NCI-H446 (cell line): ENCODE results near the gene CDKL4.
A peak's percentile ranks its signal among the peaks of the same experiment; 100 is the strongest.
"Not testable (repeated sequence)": the region's sequence is repeated elsewhere in the genome, so short reads cannot be mapped to it uniquely, and the experiment has no call there.

Experiments
- DNase-seq, 2 experiments: peaks; one replicate each; lab custom pipeline; 2025; lab: John Stamatoyannopoulos, UW

CDKL4 gene

GRCh38 chr2:39228413-39229209 lies 15.2 kb downstream of the CDKL4 start:
- DNase-seq: no peak

DNA sequence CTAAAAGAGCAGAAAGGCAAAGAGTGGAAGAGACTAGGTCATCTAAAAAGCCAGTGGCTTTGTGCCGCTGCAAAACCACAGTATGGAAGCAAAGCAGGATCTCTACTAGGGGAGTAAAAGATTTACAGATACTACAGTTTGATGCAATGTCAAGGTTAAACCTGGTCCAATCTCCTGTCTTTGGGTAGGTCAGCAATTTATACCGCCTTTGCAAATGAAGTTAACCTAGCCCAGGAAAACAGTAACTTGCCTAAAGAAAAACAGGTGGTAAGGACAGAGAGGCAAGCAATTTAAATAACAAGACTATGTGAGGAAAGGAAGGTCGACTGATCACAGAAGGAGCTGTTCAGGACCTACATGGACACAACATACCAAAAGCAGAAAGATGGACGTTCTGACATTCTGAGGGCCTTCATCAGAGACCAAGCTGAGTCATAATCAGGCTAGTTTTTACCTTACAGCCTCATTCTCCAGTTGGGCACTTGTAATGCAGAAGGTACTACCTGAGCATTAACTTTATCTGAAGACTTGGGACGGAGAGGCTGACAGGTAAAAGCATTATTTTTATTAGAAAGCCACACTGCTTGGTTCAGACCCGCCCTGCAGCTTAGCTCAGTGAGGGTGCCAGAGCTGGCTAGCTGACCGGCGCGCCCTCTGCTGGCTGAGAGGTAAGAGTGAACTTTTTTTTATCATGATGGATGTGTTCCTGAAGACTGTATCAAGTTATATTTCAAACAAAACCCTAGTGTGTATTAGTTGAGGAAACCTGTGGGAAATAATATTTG lies 15.9 kb downstream of the CDKL4 start:
- peak; percentile 30 to 74 for DNase-seq

DNA sequence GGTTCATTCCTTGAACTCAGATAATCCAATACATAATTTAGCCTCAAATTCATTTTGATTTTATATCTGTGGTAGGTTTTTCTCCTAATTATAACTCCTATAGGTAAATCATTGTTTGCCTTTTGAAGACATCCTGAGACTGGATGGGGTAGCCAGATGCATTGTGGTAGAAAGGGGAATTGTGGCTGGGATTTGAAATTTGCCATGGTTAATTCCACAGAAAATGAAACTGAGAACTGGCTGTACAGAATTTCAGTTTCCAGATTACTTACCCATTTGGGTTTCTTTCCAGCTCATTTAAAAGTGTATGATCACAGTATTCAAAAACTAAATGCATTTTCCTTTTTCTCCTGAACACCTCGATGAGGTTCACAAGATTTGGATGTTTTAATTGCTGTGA lies 18.2 kb downstream of the CDKL4 start:
- no peak for DNase-seq

DNA sequence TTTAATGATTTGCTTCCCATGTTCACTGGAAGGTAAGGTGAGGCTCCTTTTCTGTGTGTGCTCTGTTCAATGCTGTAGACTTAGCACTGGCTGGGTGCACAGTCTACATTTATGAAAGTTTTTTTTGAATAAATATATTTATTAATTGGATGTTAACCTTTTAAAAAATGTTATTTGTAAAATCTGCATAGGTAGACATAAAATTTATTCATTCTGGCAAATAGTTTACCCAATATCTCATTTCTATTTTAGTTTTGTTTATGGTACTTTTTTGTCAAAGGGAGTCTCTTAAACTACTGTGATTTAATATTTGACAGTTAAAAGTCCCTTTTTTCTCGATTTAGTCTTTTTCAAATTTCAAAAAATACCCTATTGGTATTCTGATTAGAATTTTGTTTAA lies 19.9 kb downstream of the CDKL4 start:
- no peak for DNase-seq

DNA sequence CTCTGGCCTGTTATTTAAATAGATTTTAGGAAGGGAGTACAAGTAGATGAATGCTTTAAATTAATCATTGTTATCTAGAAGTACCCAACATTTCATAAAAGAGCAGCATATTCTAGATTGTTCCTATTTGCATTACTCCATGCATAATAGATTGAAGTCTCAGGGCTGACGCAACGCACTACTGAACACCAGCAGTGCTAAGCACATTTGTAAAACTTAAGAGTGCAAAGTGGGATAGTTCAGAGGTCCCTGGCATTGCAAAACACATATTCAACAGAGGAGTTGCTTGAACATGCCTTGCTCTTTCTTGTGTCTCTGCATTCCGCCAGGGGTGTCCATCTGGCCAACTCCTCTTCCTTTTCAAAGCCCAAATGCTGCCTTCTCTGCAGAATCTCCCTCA lies 22.3 kb downstream of the CDKL4 start:
- no peak for DNase-seq

- DNase-seq: no peak
These were observed 23.6 kb downstream of the CDKL4 start for GRCh38 chr2:39220136-39220535.

DNA sequence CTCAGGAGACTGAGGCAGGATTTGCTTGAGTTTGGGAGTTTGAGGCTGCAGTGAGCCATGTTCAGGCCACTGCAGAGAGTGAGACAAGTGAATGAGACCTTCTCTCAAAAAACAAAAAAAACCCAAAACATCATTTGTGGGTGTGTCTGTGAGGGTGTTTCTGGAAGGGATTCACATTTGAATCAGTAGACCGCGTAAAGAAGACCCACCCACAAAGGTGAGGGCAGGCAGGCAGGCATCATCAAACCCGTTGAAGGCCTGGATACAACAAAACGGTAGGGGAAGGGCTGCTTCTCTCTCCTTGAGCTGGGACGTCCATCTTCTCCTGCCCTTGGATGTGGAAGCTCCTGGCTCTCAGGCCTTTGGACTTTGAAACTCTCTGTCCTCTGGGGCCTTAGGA lies 25.4 kb downstream of the CDKL4 start:
- DNase-seq: no peak

GRCh38 chr2:39217192-39217550 lies 26.6 kb downstream of the CDKL4 start:
- DNase-seq: no peak

- DNase-seq: no peak
These were observed 27.2 kb downstream of the CDKL4 start for GRCh38 chr2:39216346-39217191.

DNA sequence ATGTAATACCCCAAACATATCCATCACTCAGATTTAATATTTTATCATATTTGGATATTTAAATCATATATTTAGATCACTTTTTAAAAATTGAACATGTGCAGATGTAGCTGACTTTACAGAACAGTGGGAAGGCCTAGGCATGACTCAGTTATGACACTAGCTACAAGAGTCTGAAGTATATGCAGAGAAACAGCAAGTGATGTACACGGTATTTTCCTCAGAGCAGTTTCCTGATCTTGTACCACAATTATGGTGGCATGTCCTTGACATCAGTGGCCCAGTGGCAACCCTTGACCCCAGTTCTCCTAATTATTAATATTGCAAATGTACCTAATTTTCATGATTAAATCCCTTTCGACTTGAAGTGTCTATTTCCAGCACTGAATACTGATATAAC lies 28.2 kb downstream of the CDKL4 start:
- DNase-seq: no peak

- no peak for DNase-seq
These were observed 30.8 kb downstream of the CDKL4 start for GRCh38 chr2:39213015-39213414.

DNA sequence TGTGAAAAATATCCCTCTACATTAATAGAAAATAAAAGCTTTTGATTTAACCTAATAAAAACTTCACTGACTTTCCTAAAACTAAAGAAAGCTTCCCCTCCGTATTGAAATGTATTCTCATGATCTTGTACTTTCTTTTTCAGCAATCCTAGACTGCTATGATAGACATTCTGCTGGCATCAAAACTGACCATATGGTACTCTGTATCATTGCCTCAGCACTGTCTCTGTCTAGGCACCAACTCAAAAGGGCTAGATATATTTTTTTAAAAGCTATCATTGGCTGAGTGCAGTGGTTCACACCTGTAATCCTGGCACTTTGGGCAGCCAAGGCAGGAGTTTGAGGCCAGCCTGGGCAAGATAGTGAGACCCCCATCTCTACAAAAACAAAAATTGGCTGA lies 32.9 kb downstream of the CDKL4 start:
- DNase-seq: peak in 1 of 2 experiments; percentile 4

DNA sequence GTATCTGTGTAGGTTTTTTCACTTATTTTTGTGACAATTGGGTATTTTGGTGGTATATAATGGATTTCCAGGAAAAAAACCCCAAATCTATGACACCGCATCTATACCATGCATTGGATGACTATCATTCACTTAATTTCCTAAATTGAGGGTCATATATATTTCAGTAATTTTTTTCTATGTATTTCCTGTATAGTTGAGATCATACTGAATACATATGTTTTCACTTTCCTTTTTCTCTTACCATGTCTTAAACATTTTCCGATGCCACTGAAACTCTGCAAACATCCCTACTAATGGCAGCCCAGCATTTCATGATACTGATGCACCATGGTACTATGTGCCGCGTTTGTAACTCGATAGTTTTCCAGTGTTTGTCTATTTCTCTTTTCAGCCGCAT lies 40.4 kb downstream of the CDKL4 start:
- no peak for DNase-seq

GRCh38 chr2:39202639-39203369 lies 41.0 kb downstream of the CDKL4 start:
- DNase-seq: no peak

DNA sequence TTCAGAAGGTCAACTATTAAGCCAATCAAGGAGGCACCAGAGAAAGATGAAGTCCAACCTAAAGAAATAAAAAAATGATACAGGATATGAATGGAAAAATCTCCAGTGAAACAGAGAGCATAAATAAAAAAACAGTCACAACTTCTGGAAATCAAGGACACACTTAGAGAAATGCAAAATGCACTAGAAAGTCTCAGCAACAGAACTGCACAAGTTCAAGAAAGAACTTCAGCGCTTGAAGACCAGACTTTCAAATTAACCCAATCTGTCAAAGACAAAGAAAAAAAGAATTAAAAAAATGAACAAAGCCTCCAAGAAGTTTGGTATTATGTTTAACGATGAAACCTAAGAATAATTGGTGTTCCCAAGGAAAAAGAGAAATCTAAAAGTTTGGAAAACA lies 46.8 kb downstream of the CDKL4 start:
- not testable (repeated sequence) for DNase-seq

GRCh38 chr2:39194686-39195085 lies 49.1 kb downstream of the CDKL4 start:
- DNase-seq: no peak

DNA sequence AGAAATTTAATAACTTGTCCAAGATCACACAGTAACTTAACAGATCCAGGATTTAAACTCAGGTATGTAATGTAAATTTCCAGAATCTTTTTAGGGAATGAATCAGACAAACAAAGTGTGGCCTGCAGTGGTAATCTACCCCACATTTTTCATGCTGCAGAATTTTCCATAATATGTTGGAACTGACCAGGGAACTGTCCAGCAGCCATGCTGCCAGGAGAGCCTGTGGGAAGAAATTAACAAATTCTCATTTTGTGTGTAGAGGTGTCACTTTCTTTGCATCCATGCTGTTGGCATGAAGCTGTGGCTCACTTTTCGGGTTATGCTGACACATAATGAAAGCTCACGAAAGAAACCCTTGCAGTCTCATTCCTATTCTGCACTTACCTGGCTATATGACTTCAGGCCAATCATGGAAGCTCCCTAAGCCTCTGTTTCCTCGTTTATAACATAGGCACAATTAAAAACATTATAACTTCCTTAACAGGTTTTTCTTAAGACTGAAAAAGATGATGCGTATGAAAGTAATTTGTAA lies 54.7 kb downstream of the CDKL4 start:
- DNase-seq: no peak

- no peak for DNase-seq
These were observed 60.1 kb downstream of the CDKL4 start for GRCh38 chr2:39183673-39184072.

DNA sequence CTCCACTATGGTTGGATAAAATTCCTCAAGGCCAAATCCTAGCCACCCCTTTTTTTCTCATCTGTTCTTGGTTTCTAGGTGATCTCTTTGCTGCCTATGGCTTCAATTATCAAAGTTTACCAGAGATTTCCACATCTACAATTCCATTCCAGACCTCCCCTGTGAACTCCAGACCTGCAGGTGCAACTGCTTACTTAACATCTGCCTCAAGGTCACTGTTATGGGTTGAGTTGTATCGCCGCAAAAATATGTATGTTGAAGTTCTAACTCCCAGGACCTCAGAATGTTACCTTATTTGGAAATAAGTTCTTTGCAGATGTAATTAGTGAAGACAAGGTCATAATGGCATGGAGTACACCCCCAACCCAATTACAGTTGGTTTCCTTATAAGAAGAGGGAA lies 62.5 kb downstream of the CDKL4 start:
- DNase-seq: no peak

DNA sequence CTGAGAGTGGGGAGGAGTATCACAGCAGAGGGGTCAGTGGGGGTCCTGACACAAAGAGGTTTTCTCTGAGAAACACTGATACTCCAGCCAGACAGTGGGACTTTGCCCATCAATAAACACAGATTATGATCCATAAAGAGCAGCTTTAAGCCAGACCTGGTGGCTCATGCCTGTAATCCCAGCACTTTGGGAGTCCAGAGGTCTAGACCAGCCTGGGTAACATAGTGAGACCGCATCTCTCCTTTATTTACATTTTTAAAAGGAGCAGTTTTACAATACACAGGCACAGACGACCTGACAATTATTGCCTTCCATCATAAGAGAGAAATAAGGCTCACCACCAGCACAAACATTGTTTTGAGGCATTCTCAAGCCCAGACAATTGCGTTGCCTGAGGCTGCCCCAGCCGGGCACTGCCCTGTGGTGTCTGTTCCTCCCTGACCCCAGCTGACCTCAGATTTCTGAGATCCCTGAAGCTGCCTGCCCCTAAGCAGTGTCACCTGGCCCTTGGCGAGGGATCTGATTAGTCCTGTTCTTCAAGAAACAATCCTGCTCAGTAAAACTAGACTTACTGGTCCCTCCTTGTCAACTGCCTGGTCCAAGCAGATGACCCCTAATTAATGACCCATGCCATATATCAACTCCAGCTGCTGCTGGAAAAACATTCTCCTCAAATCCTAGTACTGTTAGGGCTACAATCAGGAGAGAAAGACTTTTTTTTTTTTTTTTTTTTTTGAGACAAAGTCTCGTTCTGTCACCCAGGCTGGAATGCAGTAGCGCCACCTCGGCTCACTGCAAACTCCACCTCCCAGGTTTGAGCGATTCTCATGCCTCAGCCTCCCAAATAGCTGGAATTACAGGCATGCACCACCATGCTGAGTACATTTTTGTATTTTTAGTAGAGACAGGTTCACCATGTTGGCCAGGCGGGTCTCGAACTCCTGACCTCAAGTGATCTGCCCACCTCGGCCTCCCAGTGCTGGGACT lies 63.5 kb downstream of the CDKL4 start:
- no peak for DNase-seq
